Body of pancreas (tissue), 4 donors: ENCODE measurements around the gene FGF12. TPM values are rescaled to one million over a fixed set of nuclear protein-coding genes. Genes with fewer than 3 reads are reported as not detected.

ENCODE experiments used
- ATAC-seq: fragments of 150-250 bp; one replicate; pipeline ENCODE4 v1.9.1; 2016
- DNase-seq, 4 donors: peaks; one replicate each; pipeline ENCODE4 v3.0.0-alpha.2; 2019
- H3K27ac ChIP-seq, 4 donors: fragments of 200-600 bp; sonication (generic); 1 replicate in 3 of 4; 2 replicates in 1 of 4; pipeline versions ENCODE4 v1.5.1 to v1.6.1; 2016 to 2019; ENCODE audit warnings: mild to moderate bottlenecking in 1 of 4, mixed read lengths in 1 of 4, moderate library complexity in 1 of 4
- H3K27me3 ChIP-seq, 2 donors: fragments of 200-600 bp; sonication (generic); one replicate each; pipeline ENCODE4 v1.6.0; 2016; ENCODE audit warnings: mild to moderate bottlenecking in 1 of 2
- H3K36me3 ChIP-seq, 2 donors: fragments of 200-600 bp; sonication (generic); replicated peaks in 1 of 2; 2 replicates each; pipeline ENCODE4 v1.5.1; 2016; ENCODE audit warnings: low read depth in 2 of 2; ENCODE audit not compliant: insufficient read depth in 1 of 2
- H3K4me1 ChIP-seq: fragments of 200-600 bp; sonication (generic); one replicate; pipeline ENCODE4 v1.6.0; 2016
- H3K4me3 ChIP-seq, 2 donors: fragments of 200-600 bp; sonication (generic); 1 replicate in 1 of 2; 2 replicates in 1 of 2; pipeline ENCODE4 v1.5.1; 2016 to 2019
- H3K9me3 ChIP-seq, 3 donors: fragments of 200-600 bp; sonication (generic); 1 replicate in 2 of 3; 2 replicates in 1 of 3; pipeline ENCODE4 v1.5.1; 2016
- CTCF ChIP-seq, 7 experiments: fragments of 450-650 bp in 4 of 7; fragments of 200-600 bp in 3 of 7; sonication (generic) in 3 of 7; IDR thresholded peaks; one replicate each; pipeline ENCODE4 v1.5.1; 2016 to 2019; ENCODE audit warnings: antibody characterized with exemption in 7 of 7
- POLR2A ChIP-seq, 3 donors: fragments of 450-650 bp; IDR thresholded peaks; one replicate each; pipeline ENCODE4 v1.6.1; 2016; ENCODE audit warnings: antibody characterized with exemption in 3 of 3, mild to moderate bottlenecking in 2 of 3
- WGBS, 2 donors: methylation state at CpG; one replicate each; pipeline ENCODE4 v1.1.5; 2017; 5-methylcytosine and 5-hydroxymethylcytosine counted together
- intact Hi-C: fragments of 100-400 bp; cut with DNase I; formaldehyde crosslinking; loops from one replicate; pipeline ENCODE4 v1.15.1; 2023
- total RNA-seq, 2 donors: library from RNA; depleted of rRNA; stranded (reverse); fragments of >200 nt; gene quantifications; one replicate each; pipeline ENCODE4 v1.1.0, GENCODE V29; 2016

FGF12 gene
- total RNA-seq, 2 donors from 2014 or later, result 0.99 to 2.3 TPM

- Histone ChIP-seq H3K4me3 (no peak overlapping the region), H3K27ac (peak overlapping the region in 3 of 4 donors; percentile 18 to 59 (median 45)), H3K27me3 (no peaks in the 10 kb centered on the region), H3K9me3 (no peaks in the 10 kb centered on the region), H3K36me3 (no peaks in the 10 kb centered on the region), H3K4me1 (peaks cover 11% of the 10 kb centered on the region)
- peak; percentile 54 for ATAC-seq
- 32 to 47% methylated on average over 2 of the region's 2 CpGs for WGBS, 2 donors
- TF ChIP-seq CTCF (IDR thresholded peaks at IDR 0.05) (no peak), POLR2A (IDR thresholded peaks at IDR 0.05) (no peak)
- intact Hi-C loops, result no loop called here
- DNase-seq, result no peak
Observed at GRCh38 chr3:192434186-192434585, 293.2 kb downstream of the FGF12 start.

DNA sequence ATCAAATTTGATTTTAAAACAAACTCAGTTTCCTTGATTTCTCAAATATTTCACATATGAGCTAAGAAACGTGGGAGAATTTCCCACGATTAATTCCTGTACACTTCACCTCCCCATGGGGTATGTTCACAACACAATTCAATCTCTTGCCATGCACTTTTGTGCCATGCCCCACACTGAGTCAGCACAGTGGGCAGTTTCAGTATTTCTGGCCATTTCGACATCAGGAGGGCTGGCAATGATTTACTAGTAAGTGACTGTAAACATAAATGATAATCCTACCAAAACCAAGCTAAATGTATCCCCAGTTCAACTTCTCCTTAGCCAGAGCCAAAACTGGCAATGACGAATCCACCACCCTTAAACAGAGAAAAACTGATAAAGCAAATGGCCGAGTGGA lies 293.6 kb downstream of the FGF12 start:
- Histone ChIP-seq H3K27ac (peak overlapping the region in 3 of 4 donors; percentile 18 to 59 (median 45)), H3K36me3 (no peaks in the 10 kb centered on the region), H3K27me3 (no peaks in the 10 kb centered on the region), H3K4me3 (no peak overlapping the region), H3K9me3 (no peaks in the 10 kb centered on the region), H3K4me1 (peaks cover 11% of the 10 kb centered on the region)
- DNase-seq (peak; percentile 41 to 67 (median 57)), ATAC-seq (peak; percentile 88)
- TF ChIP-seq CTCF (IDR thresholded peaks at IDR 0.05) (peak in 4 of 7 experiments; percentile 13 to 28 (median 17)), POLR2A (IDR thresholded peaks at IDR 0.05) (no peak)
- 14 to 16% methylated on average over 5 of the region's 5 CpGs for WGBS, 2 donors
- intact Hi-C loops, result no loop called here

DNA sequence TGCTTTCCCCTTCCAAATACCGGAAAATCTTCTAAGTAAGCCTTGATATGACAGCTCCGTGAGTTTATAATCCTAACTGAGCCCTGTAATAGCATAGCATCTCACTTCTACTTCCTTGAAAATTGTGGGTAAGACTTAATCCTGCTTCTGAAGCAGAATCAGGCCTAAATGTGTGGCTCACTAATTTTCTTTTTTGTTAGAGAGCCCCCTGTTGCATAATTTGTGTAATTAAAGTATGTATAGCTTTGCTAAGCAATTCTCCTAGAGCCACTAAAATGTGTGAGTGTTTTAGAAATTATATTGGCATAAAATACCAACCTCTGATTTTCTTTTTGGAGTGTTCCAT lies 304.4 kb downstream of the FGF12 start:
- Histone ChIP-seq H3K36me3 (no peaks in the 10 kb centered on the region), H3K27ac (no peak overlapping the region), H3K9me3 (no peaks in the 10 kb centered on the region), H3K4me3 (no peak overlapping the region), H3K27me3 (no peaks in the 10 kb centered on the region), H3K4me1 (no peaks in the 10 kb centered on the region)
- no peak for DNase-seq
- WGBS, 2 donors, result 87 to 96% methylated on average over 2 of the region's 2 CpGs
- intact Hi-C loops, result no loop called here
- TF ChIP-seq POLR2A (IDR thresholded peaks at IDR 0.05), result no peak
- peak in 4 of 7 experiments; percentile 16 to 43 (median 24) for TF ChIP-seq CTCF (IDR thresholded peaks at IDR 0.05)
- peak; percentile 56 for ATAC-seq

DNA sequence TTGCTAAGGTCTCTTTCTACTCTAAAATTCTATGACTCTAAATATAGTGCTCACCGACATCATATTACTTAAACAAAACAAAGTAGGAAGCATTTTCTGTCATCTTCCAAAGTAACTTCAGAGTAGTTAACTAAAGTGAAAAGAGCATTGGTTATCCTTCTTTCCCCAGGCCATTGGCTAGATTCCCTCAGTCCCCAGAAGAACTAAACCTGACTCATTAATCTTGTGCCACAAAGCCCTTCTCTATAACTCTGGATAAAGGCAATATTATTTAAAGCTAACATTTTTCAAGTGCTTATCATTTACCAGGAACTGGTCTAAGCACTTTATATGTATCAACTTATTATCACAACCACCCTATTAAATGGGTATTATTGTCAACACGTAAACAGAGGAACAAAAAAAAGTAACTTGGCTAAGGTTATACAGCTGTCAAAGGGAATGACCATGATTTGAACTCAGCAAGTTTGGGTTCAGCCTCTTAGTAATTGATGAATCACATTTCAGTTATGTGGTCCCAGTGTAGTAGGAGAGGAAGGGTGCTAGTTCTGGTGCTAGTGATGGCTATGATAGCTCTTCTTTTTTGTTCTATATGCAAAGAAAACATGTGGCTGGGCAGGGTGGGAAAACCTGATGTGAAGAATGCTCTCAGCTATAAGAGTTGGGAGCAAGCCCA lies 304.9 kb downstream of the FGF12 start:
- TF ChIP-seq POLR2A (IDR thresholded peaks at IDR 0.05) (no peak), CTCF (IDR thresholded peaks at IDR 0.05) (no peak)
- Histone ChIP-seq H3K27me3 (no peaks in the 10 kb centered on the region), H3K4me1 (peaks cover 3% of the 10 kb centered on the region), H3K9me3 (no peaks in the 10 kb centered on the region), H3K27ac (no peak overlapping the region), H3K4me3 (no peak overlapping the region), H3K36me3 (no peaks in the 10 kb centered on the region)
- DNase-seq (no peak), ATAC-seq (no peak)
- intact Hi-C loops, result no loop called here
- WGBS, 2 donors, result 63 to 71% methylated on average over 2 of the region's 2 CpGs

DNA sequence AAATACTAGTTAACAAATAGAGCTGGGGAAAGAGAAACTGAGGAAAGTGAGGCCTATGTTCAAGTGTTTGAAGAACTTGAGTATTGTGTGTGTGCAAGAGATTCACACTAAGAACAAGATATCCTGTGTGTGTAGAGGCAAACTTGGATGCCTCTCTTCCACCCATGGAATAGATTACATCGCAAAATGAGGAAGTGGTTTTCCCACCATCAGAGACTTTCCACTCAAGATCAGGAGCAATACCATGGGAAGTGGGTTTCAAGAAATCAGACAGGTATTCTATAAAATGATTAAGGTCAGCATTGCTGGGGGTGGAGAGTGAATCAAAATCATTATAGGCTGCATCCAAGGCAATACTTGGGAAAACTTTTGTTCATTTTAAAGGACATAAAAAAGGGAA lies 308.0 kb downstream of the FGF12 start:
- no peaks in the 10 kb centered on the region for H3K27me3 ChIP-seq
- TF ChIP-seq POLR2A (IDR thresholded peaks at IDR 0.05), result no peak
- TF ChIP-seq CTCF (IDR thresholded peaks at IDR 0.05), result no peak
- no peak overlapping the region for H3K27ac ChIP-seq
- H3K4me1 ChIP-seq, result peaks cover 3% of the 10 kb centered on the region
- DNase-seq (no peak), ATAC-seq (no peak)
- intact Hi-C loops, result no loop called here
- no peak overlapping the region for H3K4me3 ChIP-seq
- WGBS, 2 donors, result 83 to 100% methylated on average over 1 of the region's 1 CpG
- no peaks in the 10 kb centered on the region for H3K9me3 ChIP-seq
- no peaks in the 10 kb centered on the region for H3K36me3 ChIP-seq
